Caco-2 (cell line): ENCODE results near the gene FHOD3. TPM values are rescaled to one million over a fixed set of nuclear protein-coding genes. Genes with fewer than 3 reads are reported as not detected.
"Not testable (repeated sequence)": the region's sequence is repeated elsewhere in the genome, so short reads cannot be mapped to it uniquely, and the experiment has no call there.

ENCODE experiments used
- BruUV-seq: library from RNA; stranded (reverse); fragments of 400-500 nt; replicated peaks from 2 replicates; lab custom pipeline; 2021; lab: Mats Ljungman, UMichigan
- CTCF ChIA-PET: fragments of 300-600 bp; sonication (Branson Sonifier 250); formaldehyde crosslinking; loops from one replicate; lab custom pipeline; 2022; ENCODE audit warnings: antibody characterized with exemption; lab: Charles Lee
- POLR2A ChIA-PET: fragments of 300-600 bp; sonication (Branson Sonifier 250); formaldehyde crosslinking; loops from one replicate; lab custom pipeline; 2022; ENCODE audit warnings: antibody characterized with exemption; lab: Charles Lee
- DNase-seq, 2 experiments: peaks; one replicate each; pipeline versions ENCODE4 v3.0.0 to v3.0.0-alpha.2; 2020 to 2022
- H3K27me3 ChIP-seq: replicated peaks from 2 replicates; pipeline ENCODE4 v1.6.0; 2011; ENCODE audit warnings: low read length; ENCODE audit not compliant: control insufficient read depth, insufficient read depth
- H3K36me3 ChIP-seq: 2 replicates; pipeline ENCODE4 v1.5.1; 2011; ENCODE audit warnings: low read length; ENCODE audit not compliant: control insufficient read depth, insufficient read depth
- H3K4me1 ChIP-seq: fragments of 250-450 bp; sonication (Bioruptor Pico); 2 replicates; pipeline ENCODE4 v1.5.1; 2020; ENCODE audit warnings: mild to moderate bottlenecking
- H3K4me3 ChIP-seq: 2 replicates; pipeline ENCODE4 v1.5.1; 2011; ENCODE audit warnings: low read depth, mild to moderate bottlenecking, control low read depth, low read length
- H3K9me3 ChIP-seq: fragments of 250-450 bp; sonication (Bioruptor Pico); 2 replicates; pipeline ENCODE4 v1.5.1; 2020; ENCODE audit warnings: mild to moderate bottlenecking, moderate library complexity
- H3K27ac Mint-ChIP-seq: one replicate; pipeline ENCODE4 v1.8.0; 2022; ENCODE audit warnings: mixed read lengths; ENCODE audit not compliant: unreplicated experiment
- H3K27me3 Mint-ChIP-seq: one replicate; pipeline ENCODE4 v1.8.0; 2022; ENCODE audit warnings: mixed read lengths; ENCODE audit not compliant: insufficient read depth, unreplicated experiment
- H3K36me3 Mint-ChIP-seq: one replicate; pipeline ENCODE4 v1.8.0; 2022; ENCODE audit warnings: mild to moderate bottlenecking, mixed read lengths; ENCODE audit not compliant: insufficient read depth, unreplicated experiment
- H3K4me1 Mint-ChIP-seq: one replicate; pipeline ENCODE4 v1.8.0; 2022; ENCODE audit warnings: low read depth, mixed read lengths; ENCODE audit not compliant: unreplicated experiment
- H3K4me3 Mint-ChIP-seq: one replicate; pipeline ENCODE4 v1.8.0; 2022; ENCODE audit warnings: mild to moderate bottlenecking, moderate library complexity, mixed read lengths; ENCODE audit not compliant: unreplicated experiment
- H3K9me3 Mint-ChIP-seq: one replicate; pipeline ENCODE4 v1.8.0; 2022; ENCODE audit warnings: mixed read lengths; ENCODE audit not compliant: unreplicated experiment
- intact Hi-C: fragments of 100-400 bp; cut with micrococcal nuclease; formaldehyde crosslinking; loops from one replicate; pipeline ENCODE4 v1.10.0; 2022; ENCODE audit not compliant: unreplicated experiment
- total RNA-seq: library from RNA; stranded (reverse); gene quantifications from 2 replicates; pipeline ENCODE4 v1.2.3, GENCODE V29; 2022
- TF ChIP-seq, protein P1 (sequence below), 2 experiments: fragments of 200-600 bp in 1 of 2; IDR thresholded peaks; 1 replicate in 1 of 2; 2 replicates in 1 of 2; pipeline versions ENCODE4 v1.5.1 to v1.8.0; 2011 to 2022; ENCODE audit warnings: antibody characterized with exemption in 1 of 2, control low read depth in 1 of 2, inconsistent platforms in 1 of 2, low read depth in 1 of 2, low read length in 1 of 2, mild to moderate bottlenecking in 1 of 2, moderate library complexity in 1 of 2; ENCODE audit not compliant: insufficient read depth in 1 of 2, severe bottlenecking in 1 of 2, unreplicated experiment in 1 of 2

The FHOD3 gene
- total RNA-seq, 1 experiment from 2014 or later, result not detected

DNA sequence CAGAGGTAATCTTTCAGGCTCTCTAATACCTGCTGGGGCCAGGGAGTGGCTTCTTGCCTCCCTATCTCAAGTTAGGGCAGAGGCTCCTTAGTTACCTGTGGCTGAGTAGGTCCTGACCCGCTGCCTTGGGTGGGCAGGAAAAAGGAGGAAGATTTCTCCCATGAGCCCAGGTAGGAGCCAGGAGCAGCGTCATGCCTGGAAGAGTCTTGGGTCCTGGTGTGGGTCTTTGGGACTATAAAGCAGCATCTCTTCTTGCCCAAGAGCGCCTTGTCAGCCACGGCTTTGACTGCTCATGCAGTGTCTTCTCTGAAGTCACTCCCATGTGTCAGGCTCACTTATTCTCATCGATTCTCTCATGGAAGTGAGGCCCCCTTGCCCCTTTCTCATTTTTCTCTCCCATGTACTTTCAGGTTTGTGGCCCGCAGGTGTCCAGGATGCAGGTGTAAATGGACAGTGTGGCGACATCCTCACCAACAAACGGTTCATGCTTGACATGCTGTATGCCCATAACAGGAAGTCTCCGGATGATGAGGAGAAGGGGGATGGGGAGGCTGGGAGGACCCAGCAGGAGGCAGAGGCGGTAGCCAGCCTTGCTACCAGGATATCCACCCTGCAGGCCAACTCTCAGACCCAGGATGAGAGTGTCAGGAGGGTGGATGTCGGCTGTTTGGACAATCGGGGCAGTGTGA is 420.1 kb downstream of the FHOD3 start:
- H3K27me3 ChIP-seq, result no peaks in the 10 kb centered on the region
- H3K9me3 ChIP-seq, result no peaks in the 10 kb centered on the region
- H3K27ac Mint-ChIP-seq, result no peak overlapping the region
- intact Hi-C loops, result no loop called here
- no peaks in the 10 kb centered on the region for H3K9me3 Mint-ChIP-seq
- H3K27me3 Mint-ChIP-seq, result peaks cover 10% of the 10 kb centered on the region
- H3K4me3 Mint-ChIP-seq, result no peak overlapping the region
- no peaks in the 10 kb centered on the region for H3K36me3 Mint-ChIP-seq
- H3K4me1 Mint-ChIP-seq, result no peaks in the 10 kb centered on the region
- no peak overlapping the region for H3K4me3 ChIP-seq
- no peaks in the 10 kb centered on the region for H3K36me3 ChIP-seq
- no TSS peak for BruUV-seq
- POLR2A ChIA-PET, result no interaction called here
- no peak for DNase-seq
- no peaks in the 10 kb centered on the region for H3K4me1 ChIP-seq
- TF ChIP-seq, protein P1, sequence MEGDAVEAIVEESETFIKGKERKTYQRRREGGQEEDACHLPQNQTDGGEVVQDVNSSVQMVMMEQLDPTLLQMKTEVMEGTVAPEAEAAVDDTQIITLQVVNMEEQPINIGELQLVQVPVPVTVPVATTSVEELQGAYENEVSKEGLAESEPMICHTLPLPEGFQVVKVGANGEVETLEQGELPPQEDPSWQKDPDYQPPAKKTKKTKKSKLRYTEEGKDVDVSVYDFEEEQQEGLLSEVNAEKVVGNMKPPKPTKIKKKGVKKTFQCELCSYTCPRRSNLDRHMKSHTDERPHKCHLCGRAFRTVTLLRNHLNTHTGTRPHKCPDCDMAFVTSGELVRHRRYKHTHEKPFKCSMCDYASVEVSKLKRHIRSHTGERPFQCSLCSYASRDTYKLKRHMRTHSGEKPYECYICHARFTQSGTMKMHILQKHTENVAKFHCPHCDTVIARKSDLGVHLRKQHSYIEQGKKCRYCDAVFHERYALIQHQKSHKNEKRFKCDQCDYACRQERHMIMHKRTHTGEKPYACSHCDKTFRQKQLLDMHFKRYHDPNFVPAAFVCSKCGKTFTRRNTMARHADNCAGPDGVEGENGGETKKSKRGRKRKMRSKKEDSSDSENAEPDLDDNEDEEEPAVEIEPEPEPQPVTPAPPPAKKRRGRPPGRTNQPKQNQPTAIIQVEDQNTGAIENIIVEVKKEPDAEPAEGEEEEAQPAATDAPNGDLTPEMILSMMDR (IDR thresholded peaks at IDR 0.05; ENCODE audit: insufficient read depth in 1 of 2, low read depth in 1 of 2, low read length in 1 of 2, severe bottlenecking in 1 of 2, unreplicated experiment in 1 of 2), result no peak
- CTCF ChIA-PET, result no interaction called here

- H3K27me3 ChIP-seq, result no peaks in the 10 kb centered on the region
- no peaks in the 10 kb centered on the region for H3K4me1 ChIP-seq
- H3K4me1 Mint-ChIP-seq, result no peaks in the 10 kb centered on the region
- no peaks in the 10 kb centered on the region for H3K36me3 Mint-ChIP-seq
- H3K27me3 Mint-ChIP-seq, result peaks cover 12% of the 10 kb centered on the region
- TF ChIP-seq, protein P1 (IDR thresholded peaks at IDR 0.05; ENCODE audit: insufficient read depth in 1 of 2, low read depth in 1 of 2, low read length in 1 of 2, severe bottlenecking in 1 of 2, unreplicated experiment in 1 of 2), result no peak
- no peak for DNase-seq
- no peaks in the 10 kb centered on the region for H3K9me3 Mint-ChIP-seq
- POLR2A ChIA-PET, result no interaction called here
- CTCF ChIA-PET, result no interaction called here
- intact Hi-C loops, result no loop called here
- no peak overlapping the region for H3K27ac Mint-ChIP-seq
- H3K4me3 ChIP-seq, result no peak overlapping the region
- no peak overlapping the region for H3K4me3 Mint-ChIP-seq
- H3K9me3 ChIP-seq, result no peaks in the 10 kb centered on the region
- no peaks in the 10 kb centered on the region for H3K36me3 ChIP-seq
- no TSS peak for BruUV-seq
Observed at GRCh38 chr18:36718705-36719328, 421.3 kb downstream of the FHOD3 start.

GRCh38 chr18:36719630-36720029 is 422.1 kb downstream of the FHOD3 start:
- TF ChIP-seq, protein P1 (IDR thresholded peaks at IDR 0.05; ENCODE audit: insufficient read depth in 1 of 2, low read depth in 1 of 2, low read length in 1 of 2, severe bottlenecking in 1 of 2, unreplicated experiment in 1 of 2), result no peak
- Mint-ChIP-seq H3K27ac (no peak overlapping the region), H3K9me3 (no peaks in the 10 kb centered on the region), H3K4me3 (no peak overlapping the region), H3K36me3 (no peaks in the 10 kb centered on the region), H3K27me3 (peaks cover 12% of the 10 kb centered on the region), H3K4me1 (no peaks in the 10 kb centered on the region)
- H3K4me3 ChIP-seq, result no peak overlapping the region
- no peaks in the 10 kb centered on the region for H3K36me3 ChIP-seq
- H3K9me3 ChIP-seq, result no peaks in the 10 kb centered on the region
- BruUV-seq, result no TSS peak
- ChIA-PET CTCF (interaction anchor here (0.6 kb wide), 1 partner anchor 615 kb away, joined by 3 read pairs; no protein-coding TSS in a partner anchor), POLR2A (no interaction called here)
- intact Hi-C loops, result no loop called here
- no peak for DNase-seq
- H3K27me3 ChIP-seq, result no peaks in the 10 kb centered on the region
- no peaks in the 10 kb centered on the region for H3K4me1 ChIP-seq

DNA sequence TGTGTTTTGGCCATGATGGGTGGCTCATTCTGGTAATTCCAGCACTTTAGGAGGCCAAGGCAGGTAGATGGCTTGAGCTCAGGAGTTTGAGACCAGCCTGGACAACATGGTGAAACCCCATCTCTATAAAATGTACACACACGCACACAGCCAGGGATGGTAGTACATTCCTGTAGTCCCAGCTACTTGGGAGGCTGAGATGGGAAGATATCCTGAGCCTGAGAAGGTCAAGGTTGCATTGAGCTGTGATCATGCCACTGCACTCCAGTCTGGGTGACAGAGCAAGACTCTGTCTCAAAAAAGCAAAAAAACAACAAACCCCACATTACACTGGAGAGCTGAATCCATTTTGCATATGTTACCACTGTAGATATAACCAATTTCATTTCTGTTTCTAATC is 423.8 kb downstream of the FHOD3 start:
- DNase-seq, H3K4me1 ChIP-seq, H3K9me3 ChIP-seq, intact Hi-C loops, H3K27ac Mint-ChIP-seq, BruUV-seq, H3K4me3 ChIP-seq, H3K36me3 ChIP-seq, H3K9me3 Mint-ChIP-seq, H3K4me3 Mint-ChIP-seq, H3K27me3 ChIP-seq, CTCF ChIA-PET, POLR2A ChIA-PET, H3K4me1 Mint-ChIP-seq, H3K36me3 Mint-ChIP-seq: not testable (repeated sequence)
- peaks cover 13% of the 10 kb centered on the region for H3K27me3 Mint-ChIP-seq
